Pancreas (tissue), 10 donors: Measurements from ENCODE around the gene NEDD8. TPM values are rescaled to one million over a fixed set of nuclear protein-coding genes. Genes with fewer than 3 reads are reported as not detected.
"Not testable (repeated sequence)": the region's sequence is repeated elsewhere in the genome, so short reads cannot be mapped to it uniquely, and the experiment has no call there.

Experiments
- ATAC-seq, 4 donors: fragments of 200-7000 bp; cut with Tn5 transposase; one replicate each; pipeline versions ENCODE4 v1.8.0 to v1.9.1; 2020; ENCODE audit warnings: mild to moderate bottlenecking in 4 of 4, moderate library complexity in 4 of 4
- DNase-seq, 6 donors: peaks; one replicate each; pipeline ENCODE4 v3.0.0-alpha.2; 2020
- FAIRE-seq: peaks from 2 replicates; lab custom pipeline; 2012; peaks lifted over from hg19 to GRCh38; lab: Jason Lieb, UNC
- H3K27ac ChIP-seq, 4 donors: fragments of 200-600 bp; sonication (generic); 1 replicate in 3 of 4; 2 replicates in 1 of 4; pipeline versions ENCODE4 v1.5.0 to v1.8.0; 2020
- H3K27me3 ChIP-seq, 4 donors: fragments of 200-600 bp; one replicate each; pipeline ENCODE4 v1.8.0; 2021
- H3K36me3 ChIP-seq, 3 donors: fragments of 200-600 bp; sonication (generic) in 1 of 3; one replicate each; pipeline versions ENCODE4 v1.5.0 to v1.8.0; 2020 to 2021
- H3K4me1 ChIP-seq, 3 donors: fragments of 200-600 bp; one replicate each; pipeline ENCODE4 v1.8.0; 2021
- H3K4me3 ChIP-seq, 4 donors: fragments of 200-600 bp; sonication (generic) in 2 of 4; one replicate each; pipeline versions ENCODE4 v1.5.0 to v1.8.0; 2020 to 2021
- H3K9me3 ChIP-seq, 4 donors: fragments of 200-600 bp; one replicate each; pipeline ENCODE4 v1.8.0; 2021
- WGBS, 2 donors: extraction: QIAGEN DNeasy Blood & Tissue Kit; methylation state at CpG; one replicate each; pipeline ENCODE4 v1.1.7; 2013; 5-methylcytosine and 5-hydroxymethylcytosine counted together
- intact Hi-C, 3 donors: fragments of 100-400 bp; cut with DNase I; formaldehyde crosslinking; loops; one replicate each; pipeline versions ENCODE4 v1.11.1 to v1.14.2; 2022
- polyA plus RNA-seq, 2 donors: library from polyadenylated mRNA; stranded (reverse); fragments of 200-250 nt; gene quantifications; one replicate each; pipeline ENCODE4 v1.2.3, GENCODE V29; 2013
- total RNA-seq, 6 donors: library from RNA; stranded (reverse); fragmentation: NEBNext Ultra II Directional in 4 of 6; extraction: Animal tissue kit (Norgen Biotek cat#: 25700) in 4 of 6; gene quantifications; one replicate each; pipeline versions ENCODE4 v1.2.1 to v1.2.4, GENCODE V29; 2021 to 2023
- TF ChIP-seq, protein P1 (sequence below), 4 donors: fragments of 200-600 bp; sonication (generic) in 3 of 4; IDR thresholded peaks; one replicate each; pipeline versions ENCODE4 v1.5.0 to v1.8.0; 2021; ENCODE audit warnings: antibody characterized with exemption in 4 of 4
- donor health status: healthy with polysubstance abuse.
- donor health status: DM: no; HTN: no; CAD: no; lungs with moderate emphysema.
- donor health status: DM: no; HTN: no; CAD: no.
- donor health status: control.
- donor health status: control.
- donor health status: Bipolar disorder and iron deficiency.
- donor health status: DM: yes; HTN: yes; CAD: no.
- donor health status: DM: no; HTN: no; CAD: no.
- donor health status: DM: no; HTN: no; CAD: no.
- donor health status: DM: yes; HTN: yes; CAD: no.

Gene NEDD8
- total and polyA plus RNA-seq, 8 donors: 32.5 to 118 (median 55.4) TPM

DNA sequence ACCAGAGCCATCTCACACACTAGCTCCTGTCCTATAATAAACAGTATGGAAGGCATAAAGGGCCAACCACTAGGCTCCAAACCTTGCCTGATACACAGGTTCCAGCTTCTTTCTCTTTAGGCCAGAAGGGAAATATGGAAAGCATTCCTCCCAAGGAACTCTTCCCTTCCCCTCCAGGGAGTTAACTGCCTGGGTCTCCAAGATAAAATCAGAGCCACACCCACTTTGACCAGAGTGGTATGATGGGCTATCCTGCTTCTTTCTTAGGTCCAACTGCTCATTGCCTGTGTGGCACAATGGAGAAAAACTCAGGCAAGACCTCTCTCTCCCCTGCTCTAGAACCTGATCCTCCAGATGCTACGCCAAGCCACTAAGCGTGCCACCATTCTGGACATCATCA is 24.5 kb downstream of the NEDD8 start:
- 98 to 100% methylated on average over 2 of the region's 2 CpGs for WGBS, 2 donors
- Histone ChIP-seq H3K4me1 (peaks cover 0 to 3% (median 0%) of the 10 kb centered on the region in 3 donors), H3K27ac (no peak overlapping the region), H3K27me3 (no peaks in the 10 kb centered on the region), H3K4me3 (no peak overlapping the region), H3K9me3 (no peaks in the 10 kb centered on the region), H3K36me3 (peaks cover 0 to 13% (median 3%) of the 10 kb centered on the region in 3 donors)
- intact Hi-C loops: no loop called here
- FAIRE-seq (no peak), ATAC-seq (no peak), DNase-seq (no peak)
- TF ChIP-seq, protein P1, sequence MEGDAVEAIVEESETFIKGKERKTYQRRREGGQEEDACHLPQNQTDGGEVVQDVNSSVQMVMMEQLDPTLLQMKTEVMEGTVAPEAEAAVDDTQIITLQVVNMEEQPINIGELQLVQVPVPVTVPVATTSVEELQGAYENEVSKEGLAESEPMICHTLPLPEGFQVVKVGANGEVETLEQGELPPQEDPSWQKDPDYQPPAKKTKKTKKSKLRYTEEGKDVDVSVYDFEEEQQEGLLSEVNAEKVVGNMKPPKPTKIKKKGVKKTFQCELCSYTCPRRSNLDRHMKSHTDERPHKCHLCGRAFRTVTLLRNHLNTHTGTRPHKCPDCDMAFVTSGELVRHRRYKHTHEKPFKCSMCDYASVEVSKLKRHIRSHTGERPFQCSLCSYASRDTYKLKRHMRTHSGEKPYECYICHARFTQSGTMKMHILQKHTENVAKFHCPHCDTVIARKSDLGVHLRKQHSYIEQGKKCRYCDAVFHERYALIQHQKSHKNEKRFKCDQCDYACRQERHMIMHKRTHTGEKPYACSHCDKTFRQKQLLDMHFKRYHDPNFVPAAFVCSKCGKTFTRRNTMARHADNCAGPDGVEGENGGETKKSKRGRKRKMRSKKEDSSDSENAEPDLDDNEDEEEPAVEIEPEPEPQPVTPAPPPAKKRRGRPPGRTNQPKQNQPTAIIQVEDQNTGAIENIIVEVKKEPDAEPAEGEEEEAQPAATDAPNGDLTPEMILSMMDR (IDR thresholded peaks at IDR 0.05): no peak

DNA sequence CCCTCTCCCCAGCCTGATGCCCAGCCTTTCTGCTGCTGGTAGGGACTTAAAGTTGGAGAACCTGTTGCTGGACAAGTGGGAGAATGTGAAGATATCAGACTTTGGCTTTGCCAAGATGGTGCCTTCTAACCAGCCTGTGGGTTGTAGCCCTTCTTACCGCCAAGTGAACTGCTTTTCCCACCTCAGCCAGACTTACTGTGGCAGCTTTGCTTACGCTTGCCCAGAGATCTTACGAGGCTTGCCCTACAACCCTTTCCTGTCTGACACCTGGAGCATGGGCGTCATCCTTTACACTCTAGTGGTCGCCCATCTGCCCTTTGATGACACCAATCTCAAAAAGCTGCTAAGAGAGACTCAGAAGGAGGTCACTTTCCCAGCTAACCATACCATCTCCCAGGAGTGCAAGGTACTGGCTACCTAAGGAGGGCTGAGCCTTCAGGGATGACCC is 25.0 kb downstream of the NEDD8 start:
- Histone ChIP-seq H3K27me3 (no peaks in the 10 kb centered on the region), H3K36me3 (peaks cover 0 to 13% (median 3%) of the 10 kb centered on the region in 3 donors), H3K9me3 (no peaks in the 10 kb centered on the region), H3K27ac (no peak overlapping the region), H3K4me1 (peaks cover 0 to 2% (median 0%) of the 10 kb centered on the region in 3 donors), H3K4me3 (no peak overlapping the region)
- TF ChIP-seq, protein P1 (IDR thresholded peaks at IDR 0.05): no peak
- ATAC-seq (no peak), DNase-seq (no peak), FAIRE-seq (no peak)
- 94% methylated on average over 5 of the region's 5 CpGs for WGBS, 2 donors
- intact Hi-C loops: no loop called here

DNA sequence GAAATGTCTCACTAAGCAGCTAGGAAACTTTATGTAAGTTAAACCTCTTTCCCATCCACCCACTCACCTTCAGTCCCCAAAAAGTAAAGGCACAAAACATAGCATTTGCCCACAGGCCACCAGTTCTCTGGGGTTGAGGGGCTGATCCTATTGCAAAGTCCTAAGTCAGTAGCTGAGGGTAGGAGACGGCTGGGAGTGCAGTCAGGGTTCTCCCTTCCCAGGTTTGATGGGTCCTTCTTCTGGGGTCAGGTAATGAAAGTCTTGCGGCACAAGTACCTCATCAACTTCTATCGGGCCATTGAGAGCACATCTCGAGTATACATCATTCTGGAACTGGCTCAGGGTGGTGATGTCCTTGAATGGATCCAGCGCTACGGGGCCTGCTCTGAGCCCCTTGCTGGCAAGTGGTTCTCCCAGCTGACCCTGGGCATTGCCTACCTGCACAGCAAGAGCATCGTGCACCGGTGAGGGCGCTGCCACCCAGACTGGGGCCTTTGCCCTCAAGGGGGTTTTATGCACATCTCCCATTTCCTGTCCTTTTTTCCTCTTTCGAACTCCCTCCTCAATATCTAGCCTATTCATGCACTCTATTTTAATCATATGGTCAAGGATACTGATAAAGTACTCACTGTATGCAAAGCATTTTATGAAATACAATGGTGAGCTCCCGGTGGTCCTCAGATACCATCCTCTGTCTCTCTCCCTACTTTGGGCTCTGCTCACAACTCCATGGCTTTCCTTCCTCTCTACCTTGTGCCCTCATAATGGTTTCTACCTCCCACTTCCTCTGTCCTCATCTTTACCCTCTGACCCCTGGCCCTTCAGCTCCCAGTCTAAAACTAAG is 25.7 kb downstream of the NEDD8 start:
- no peak for DNase-seq
- FAIRE-seq: no peak
- intact Hi-C loops: no loop called here

DNA sequence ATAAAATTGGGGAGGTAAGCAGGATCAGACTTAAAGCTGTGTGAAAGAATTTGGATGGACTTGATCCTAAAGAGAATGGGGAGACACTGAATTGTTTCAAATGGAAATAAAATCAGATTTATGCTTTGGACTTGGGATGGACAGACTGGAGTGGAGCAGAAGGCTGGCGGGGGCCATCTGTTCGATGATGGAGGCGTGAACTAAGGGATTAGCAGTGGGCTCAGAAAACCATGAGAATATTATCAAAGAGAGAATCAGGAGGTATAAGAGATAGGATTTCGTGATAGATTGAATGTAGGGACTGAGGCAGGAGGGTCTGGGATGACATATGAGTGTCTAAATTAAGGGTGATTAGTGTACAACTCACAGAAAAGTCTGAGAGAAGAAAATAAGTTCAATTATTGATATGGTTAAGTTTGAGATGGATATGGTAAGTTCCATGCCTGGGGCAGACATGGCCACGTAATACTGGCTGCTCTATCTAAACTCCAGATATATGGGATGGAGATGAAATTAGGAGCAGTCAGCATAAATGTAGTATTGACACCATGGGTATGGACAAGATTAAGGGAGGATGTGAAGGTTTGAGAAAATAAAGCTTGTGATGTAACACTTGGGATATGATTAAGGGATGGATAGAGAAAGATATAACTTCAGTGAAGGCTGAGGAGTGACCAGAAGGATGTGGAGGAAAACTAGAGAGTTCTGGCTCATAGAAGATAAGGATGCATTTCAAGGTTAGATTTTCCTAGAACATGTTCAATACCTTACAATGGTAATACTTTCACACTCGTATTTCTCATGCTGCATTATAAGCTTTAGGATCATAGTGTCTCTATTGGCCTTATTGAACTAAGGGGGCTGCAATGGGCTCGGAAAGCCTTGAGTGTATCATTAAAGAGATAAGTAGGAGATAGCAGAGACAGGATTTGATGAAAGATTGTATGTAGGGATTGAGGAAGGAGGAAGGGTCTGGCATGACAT is 27.7 kb downstream of the NEDD8 start:
- no peak overlapping the region for H3K27ac ChIP-seq
- TF ChIP-seq, protein P1 (IDR thresholded peaks at IDR 0.05): no peak
- H3K36me3 ChIP-seq: peaks cover 0 to 3% (median 0%) of the 10 kb centered on the region in 3 donors
- FAIRE-seq (no peak), DNase-seq (no peak), ATAC-seq (no peak)
- H3K4me3 ChIP-seq: no peak overlapping the region
- intact Hi-C loops: no loop called here
- WGBS, 2 donors: 90% methylated on average over 7 of the region's 7 CpGs
- no peaks in the 10 kb centered on the region for H3K27me3 ChIP-seq
- no peaks in the 10 kb centered on the region for H3K9me3 ChIP-seq
- no peaks in the 10 kb centered on the region for H3K4me1 ChIP-seq

More for the DNA sequence above, 25.7 kb downstream of the NEDD8 start:
- H3K4me3 ChIP-seq: no peak overlapping the region
- no peaks in the 10 kb centered on the region for H3K9me3 ChIP-seq
- 89 to 92% methylated on average over 11 of the region's 11 CpGs for WGBS, 2 donors
- H3K27ac ChIP-seq: no peak overlapping the region
- TF ChIP-seq, protein P1 (IDR thresholded peaks at IDR 0.05): no peak
- peaks cover 0 to 13% (median 3%) of the 10 kb centered on the region in 3 donors for H3K36me3 ChIP-seq
- no peak for ATAC-seq
- no peaks in the 10 kb centered on the region for H3K27me3 ChIP-seq
- no peaks in the 10 kb centered on the region for H3K4me1 ChIP-seq

DNA sequence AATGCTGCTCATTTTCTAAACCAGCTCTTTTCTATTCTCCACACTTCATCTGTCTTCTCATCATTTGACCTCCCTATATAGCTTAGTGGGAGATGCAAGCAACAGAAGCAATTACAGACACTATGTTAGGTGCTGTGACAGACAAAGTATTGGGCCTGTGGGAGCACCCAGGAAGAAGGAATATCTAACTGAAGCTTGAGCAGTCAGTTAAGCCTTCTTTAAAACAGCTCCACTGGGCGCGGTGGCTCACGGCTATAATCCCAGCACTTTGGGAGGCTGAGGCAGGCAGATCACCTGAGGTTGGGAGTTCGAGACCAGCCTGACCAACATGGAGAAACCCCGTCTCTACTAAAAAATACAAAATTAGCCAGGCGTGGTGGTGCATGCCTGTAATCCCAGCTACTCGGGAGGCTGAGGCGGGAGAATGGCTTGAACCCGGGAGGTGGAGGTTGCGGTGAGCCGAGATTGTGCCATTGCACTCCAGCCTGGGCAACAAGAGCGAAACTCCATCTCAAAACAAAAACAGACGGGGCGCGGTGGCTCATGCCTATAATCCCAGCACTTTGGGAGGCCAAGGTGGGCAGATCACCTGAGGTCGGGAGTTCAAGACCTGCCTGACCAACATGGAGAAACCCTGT is 28.8 kb downstream of the NEDD8 start:
- 96 to 98% methylated on average over 15 to 16 of the region's 16 CpGs for WGBS, 2 donors
- H3K27me3 ChIP-seq, FAIRE-seq, ATAC-seq, H3K4me1 ChIP-seq, H3K27ac ChIP-seq, intact Hi-C loops, H3K4me3 ChIP-seq, H3K9me3 ChIP-seq, H3K36me3 ChIP-seq: not testable (repeated sequence)
- DNase-seq: peak in 1 of 6 donors; percentile 3

DNA sequence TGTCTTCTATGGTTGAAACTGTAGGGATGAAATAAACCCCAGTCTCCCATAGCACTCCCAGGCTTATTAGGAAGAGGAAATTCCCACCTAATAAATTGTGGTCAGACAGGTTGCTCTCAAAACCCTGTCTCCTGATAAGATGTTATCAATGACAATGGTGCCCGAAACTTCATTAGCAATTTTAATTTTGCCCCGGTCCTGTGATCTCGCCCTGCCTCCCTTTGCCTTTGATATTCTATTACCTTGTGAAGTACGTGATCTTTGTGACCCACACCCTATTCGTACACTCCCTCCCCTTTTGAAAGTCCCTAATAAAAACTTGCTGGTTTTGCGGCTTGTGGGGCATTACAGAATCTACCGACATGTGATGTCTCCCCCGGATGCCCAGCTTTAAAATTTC is 29.6 kb downstream of the NEDD8 start:
- intact Hi-C loops, H3K27me3 ChIP-seq, FAIRE-seq, H3K27ac ChIP-seq, H3K36me3 ChIP-seq, H3K4me3 ChIP-seq, ATAC-seq, DNase-seq, H3K9me3 ChIP-seq: not testable (repeated sequence)
- WGBS, 2 donors: 93% methylated on average over 8 of the region's 8 CpGs
- H3K4me1 ChIP-seq: peaks cover 0 to 14% (median 4%) of the 10 kb centered on the region in 3 donors
